GM23248 (cell line): ENCODE data around the gene BCL2.

ENCODE experiments used
- EZH2 ChIP-seq: fragments of 200-600 bp; sonication (generic); IDR thresholded peaks from 2 replicates; pipeline ENCODE4 v1.6.1; 2018; ENCODE audit warnings: antibody characterized with exemption, mild to moderate bottlenecking; ENCODE audit not compliant: insufficient read depth, poor library complexity, severe bottlenecking
- EZH2phosphoT487 ChIP-seq: fragments of 200-600 bp; sonication (generic); IDR thresholded peaks from 2 replicates; pipeline ENCODE4 v1.6.1; 2018; ENCODE audit warnings: antibody characterized with exemption, moderate library complexity, mild to moderate bottlenecking, low read depth; ENCODE audit not compliant: insufficient read depth

GRCh38 chr18:63317556-63317946 lies 2.0 kb downstream of the BCL2 start:
- no peak for TF ChIP-seq EZH2
- no peak for TF ChIP-seq EZH2phosphoT487
